B cell (primary cell): ENCODE measurements around the gene ITGA6.

Source experiments
- CTCF ChIP-seq: fragments of 200-600 bp; IDR thresholded peaks from one replicate; pipeline ENCODE4 v1.8.0; 2022; ENCODE audit warnings: antibody characterized with exemption, mild to moderate bottlenecking
- EZH2 ChIP-seq: IDR thresholded peaks from 2 replicates; pipeline ENCODE4 v1.6.1; 2012; ENCODE audit warnings: borderline replicate concordance, low read depth, mild to moderate bottlenecking, moderate library complexity, low read length; ENCODE audit not compliant: insufficient read depth, poor library complexity, severe bottlenecking

DNA sequence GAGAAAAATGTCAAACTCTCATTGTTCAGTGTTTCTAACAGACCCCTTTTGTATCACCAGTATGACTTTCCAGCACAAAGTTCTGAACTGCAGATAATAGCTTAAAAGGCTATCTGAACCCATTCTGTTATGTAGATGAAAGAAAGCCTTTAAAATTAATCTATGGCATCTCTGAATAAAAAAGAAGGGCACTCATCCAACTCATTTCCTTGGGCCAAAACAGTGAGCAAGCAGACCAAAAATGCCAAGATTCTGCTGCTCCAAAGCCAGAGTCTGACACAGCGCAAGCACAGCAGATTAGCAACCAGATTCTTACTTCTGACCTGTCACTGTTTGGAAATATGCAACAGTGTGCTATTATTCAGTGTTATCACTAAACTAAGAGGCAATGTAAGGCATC is 22.6 kb upstream of the ITGA6 start:
- TF ChIP-seq EZH2 (no peak), CTCF (no peak)
